Activated CD4-positive, alpha-beta memory T cell treated with anti-CD3 and anti-CD28 coated beads, Interleukin-2, amount 10 ng/mL, durations not matched to agents 7 days and 5 days (primary cell): ENCODE results near the gene NFIA. TPM values are rescaled to one million over a fixed set of nuclear protein-coding genes. Genes with fewer than 3 reads are reported as not detected.

Source experiments
- CTCF ChIA-PET: fragments of 350-600 bp; sonication (Branson Sonifier 250); formaldehyde crosslinking; loops from one replicate; lab custom pipeline; 2021; ENCODE audit warnings: antibody characterized with exemption, inconsistent platforms; lab: Charles Lee
- POLR2A ChIA-PET: fragments of 350-600 bp; sonication (Branson Sonifier 250); formaldehyde crosslinking; loops from one replicate; lab custom pipeline; 2021; ENCODE audit warnings: antibody characterized with exemption; lab: Charles Lee
- DNase-seq: peaks from one replicate; pipeline ENCODE4 v3.0.0-alpha.2; 2020
- H3K27ac Mint-ChIP-seq: one replicate; pipeline ENCODE4 v1.8.0; 2021; ENCODE audit warnings: mild to moderate bottlenecking, mixed read lengths
- H3K27me3 Mint-ChIP-seq: one replicate; pipeline ENCODE4 v1.8.0; 2021; ENCODE audit warnings: mixed read lengths
- H3K36me3 Mint-ChIP-seq: one replicate; pipeline ENCODE4 v1.8.0; 2021; ENCODE audit warnings: low read depth, mixed read lengths
- H3K4me1 Mint-ChIP-seq: one replicate; pipeline ENCODE4 v1.8.0; 2021; ENCODE audit warnings: mixed read lengths
- H3K4me3 Mint-ChIP-seq: one replicate; pipeline ENCODE4 v1.8.0; 2021; ENCODE audit warnings: mild to moderate bottlenecking, mixed read lengths
- H3K9me3 Mint-ChIP-seq: one replicate; pipeline ENCODE4 v1.8.0; 2021; ENCODE audit warnings: mixed read lengths
- total RNA-seq, 2 experiments: library from RNA; stranded (reverse); gene quantifications; one replicate each; pipeline ENCODE4 v1.2.3, GENCODE V29; 2021

The NFIA gene
- total RNA-seq, 2 experiments from 2014 or later, result 2.4 to 3.0 TPM

DNA sequence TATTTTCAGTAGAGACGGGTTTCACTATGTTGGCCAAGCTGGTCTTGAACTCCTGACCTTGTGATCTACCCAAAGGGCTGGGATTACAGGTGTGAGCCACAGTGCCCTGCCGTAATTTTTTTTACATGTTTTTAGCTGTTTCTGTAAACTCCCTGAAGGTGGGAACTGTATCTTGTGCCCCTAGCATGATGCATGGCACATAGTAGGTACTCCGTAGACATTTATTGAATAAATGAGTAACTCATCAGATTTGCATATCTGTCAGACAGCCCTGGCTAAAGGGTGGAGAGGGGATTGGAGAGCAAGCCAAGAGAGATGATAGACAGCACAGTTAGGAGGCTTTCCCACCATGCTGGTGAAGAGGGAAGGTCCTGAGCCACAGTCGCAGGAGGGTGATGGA is 247.2 kb downstream of the NFIA start:
- H3K36me3 Mint-ChIP-seq, result no peaks in the 10 kb centered on the region
- POLR2A ChIA-PET, result no interaction called here

DNA sequence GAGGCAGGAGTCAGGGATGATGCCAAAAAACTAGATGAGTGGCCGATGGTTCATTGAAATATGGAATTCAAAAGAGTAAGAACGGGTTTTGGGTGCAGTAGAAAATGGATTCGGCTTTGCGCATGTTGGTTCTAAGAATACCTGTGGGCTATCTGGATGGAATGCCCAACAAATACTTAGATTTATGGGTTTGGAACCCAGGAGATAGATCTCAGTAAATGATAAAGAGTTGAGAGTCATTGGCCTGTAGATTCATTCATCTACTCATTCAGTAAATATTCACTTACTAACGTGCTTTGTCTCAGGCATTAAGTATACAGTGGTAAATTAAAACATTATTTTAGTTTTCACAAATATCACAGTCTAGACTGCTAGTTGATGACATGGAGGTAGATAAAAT is 247.7 kb downstream of the NFIA start:
- no peaks in the 10 kb centered on the region for H3K27me3 Mint-ChIP-seq
- H3K36me3 Mint-ChIP-seq, result no peaks in the 10 kb centered on the region
- no peak for DNase-seq
- no peak overlapping the region for H3K4me3 Mint-ChIP-seq
- H3K9me3 Mint-ChIP-seq, result peaks cover 6% of the 10 kb centered on the region
- H3K27ac Mint-ChIP-seq, result no peak overlapping the region
- POLR2A ChIA-PET, result no interaction called here
- CTCF ChIA-PET, result no interaction called here
- H3K4me1 Mint-ChIP-seq, result peaks cover 26% of the 10 kb centered on the region

More for the DNA sequence above, 247.2 kb downstream of the NFIA start:
- H3K27me3 Mint-ChIP-seq, result no peaks in the 10 kb centered on the region
- no peak overlapping the region for H3K27ac Mint-ChIP-seq
- H3K4me3 Mint-ChIP-seq, result no peak overlapping the region
- peaks cover 29% of the 10 kb centered on the region for H3K4me1 Mint-ChIP-seq
- CTCF ChIA-PET, result no interaction called here
- H3K9me3 Mint-ChIP-seq, result peaks cover 6% of the 10 kb centered on the region
- no peak for DNase-seq

DNA sequence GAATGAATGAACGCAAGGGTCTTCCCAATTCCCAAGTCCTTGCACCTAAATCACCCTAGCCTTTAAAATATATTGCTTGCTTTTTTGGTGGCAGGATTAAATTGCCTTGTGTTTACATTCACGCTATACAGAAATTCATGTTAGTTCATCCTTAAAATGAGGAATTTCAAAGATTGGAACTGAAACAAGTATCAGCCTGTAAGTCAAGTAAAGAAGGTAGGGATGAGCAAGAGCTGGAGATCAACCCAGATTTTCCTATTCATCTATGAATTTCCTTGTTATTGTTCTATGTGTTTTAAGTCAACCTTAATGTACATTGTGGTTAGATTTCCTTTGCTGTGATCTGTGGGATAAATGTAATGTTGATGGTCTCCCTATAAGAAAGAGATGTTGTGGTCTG is 248.2 kb downstream of the NFIA start:
- POLR2A ChIA-PET, result no interaction called here
- peaks cover 6% of the 10 kb centered on the region for H3K9me3 Mint-ChIP-seq
- H3K27me3 Mint-ChIP-seq, result no peaks in the 10 kb centered on the region
- CTCF ChIA-PET, result no interaction called here
- DNase-seq, result no peak
- H3K4me3 Mint-ChIP-seq, result no peak overlapping the region
- peaks cover 23% of the 10 kb centered on the region for H3K4me1 Mint-ChIP-seq
- no peak overlapping the region for H3K27ac Mint-ChIP-seq
- H3K36me3 Mint-ChIP-seq, result no peaks in the 10 kb centered on the region

GRCh38 chr1:61332196-61332753 is 249.9 kb downstream of the NFIA start:
- Mint-ChIP-seq H3K9me3 (peaks cover 3% of the 10 kb centered on the region), H3K27ac (peak overlapping the region; percentile 58)
- DNase-seq, result no peak

GRCh38 chr1:61332796-61333195 is 250.4 kb downstream of the NFIA start:
- Mint-ChIP-seq H3K36me3 (no peaks in the 10 kb centered on the region), H3K27ac (peak overlapping the region; percentile 17), H3K27me3 (no peaks in the 10 kb centered on the region), H3K4me1 (peaks cover 23% of the 10 kb centered on the region), H3K9me3 (peaks cover 3% of the 10 kb centered on the region), H3K4me3 (no peak overlapping the region)
- POLR2A ChIA-PET, result interaction anchor here (1.1 to 2.3 kb wide), 5 partner anchors 13 to 55 kb away, joined by 4 to 18 read pairs (median 4); no protein-coding TSS in a partner anchor
- CTCF ChIA-PET, result interaction anchor here (1.1 to 1.5 kb wide), 3 partner anchors 14 to 283 kb away, joined by 4 to 10 read pairs (median 6); no protein-coding TSS in a partner anchor
- no peak for DNase-seq

More at GRCh38 chr1:61332196-61332753, 249.9 kb downstream of the NFIA start:
- Mint-ChIP-seq H3K4me3 (no peak overlapping the region), H3K27me3 (no peaks in the 10 kb centered on the region), H3K36me3 (no peaks in the 10 kb centered on the region), H3K4me1 (peaks cover 23% of the 10 kb centered on the region)
- ChIA-PET POLR2A (interaction anchor here (0.7 to 2.3 kb wide), 7 partner anchors 12 to 63 kb away, joined by 3 to 18 read pairs (median 4); no protein-coding TSS in a partner anchor), CTCF (interaction anchor here (0.8 to 1.5 kb wide), 4 partner anchors 11 to 282 kb away, joined by 3 to 10 read pairs (median 5); no protein-coding TSS in a partner anchor)

- CTCF ChIA-PET, result interaction anchor here (0.6 to 1.4 kb wide), 2 partner anchors 285 to 287 kb away, joined by 3 to 5 read pairs; no protein-coding TSS in a partner anchor
These were observed 252.6 kb downstream of the NFIA start for GRCh38 chr1:61334718-61335589.

DNA sequence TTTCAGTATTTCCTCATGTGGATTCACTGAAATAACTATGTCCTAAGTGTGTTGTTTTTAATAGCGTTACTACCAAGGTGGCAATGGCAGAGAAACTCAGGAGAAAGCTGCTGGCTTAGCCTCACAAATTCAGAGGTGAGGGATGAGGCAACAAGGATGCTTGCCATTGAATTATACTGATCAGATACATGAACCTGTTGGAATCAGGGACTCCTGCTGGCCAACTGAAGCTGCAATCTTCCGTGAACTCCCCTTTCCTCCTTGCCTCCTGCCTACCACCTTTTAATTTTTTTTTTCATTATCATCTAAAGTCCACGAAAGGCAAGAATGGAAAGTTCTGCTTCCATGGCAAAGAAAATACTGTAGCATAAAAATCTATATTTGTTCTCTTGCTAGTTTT is 254.7 kb downstream of the NFIA start:
- Mint-ChIP-seq H3K9me3 (no peaks in the 10 kb centered on the region), H3K4me3 (no peak overlapping the region), H3K27me3 (no peaks in the 10 kb centered on the region), H3K27ac (no peak overlapping the region), H3K4me1 (peaks cover 12% of the 10 kb centered on the region), H3K36me3 (no peaks in the 10 kb centered on the region)
- no peak for DNase-seq
- ChIA-PET CTCF (no interaction called here), POLR2A (no interaction called here)

More at GRCh38 chr1:61334718-61335589, 252.6 kb downstream of the NFIA start:
- H3K27ac Mint-ChIP-seq, result no peak overlapping the region
- peaks cover under 1% of the 10 kb centered on the region for H3K9me3 Mint-ChIP-seq
- POLR2A ChIA-PET, result no interaction called here
- H3K27me3 Mint-ChIP-seq, result no peaks in the 10 kb centered on the region
- no peak for DNase-seq
- no peak overlapping the region for H3K4me3 Mint-ChIP-seq
- peaks cover 23% of the 10 kb centered on the region for H3K4me1 Mint-ChIP-seq
- no peaks in the 10 kb centered on the region for H3K36me3 Mint-ChIP-seq

GRCh38 chr1:61337441-61337951 is 255.1 kb downstream of the NFIA start:
- ChIA-PET POLR2A (no interaction called here), CTCF (no interaction called here)
- no peak overlapping the region for H3K4me3 Mint-ChIP-seq
- H3K27ac Mint-ChIP-seq, result no peak overlapping the region
- no peaks in the 10 kb centered on the region for H3K36me3 Mint-ChIP-seq
- peaks cover 8% of the 10 kb centered on the region for H3K4me1 Mint-ChIP-seq
- no peaks in the 10 kb centered on the region for H3K27me3 Mint-ChIP-seq
- no peak for DNase-seq
- no peaks in the 10 kb centered on the region for H3K9me3 Mint-ChIP-seq

- H3K27me3 Mint-ChIP-seq, result no peaks in the 10 kb centered on the region
- H3K36me3 Mint-ChIP-seq, result no peaks in the 10 kb centered on the region
- no peaks in the 10 kb centered on the region for H3K9me3 Mint-ChIP-seq
- ChIA-PET CTCF (interaction anchor here (1.8 kb wide), 1 partner anchor 288 kb away, joined by 7 read pairs; no protein-coding TSS in a partner anchor), POLR2A (no interaction called here)
- H3K27ac Mint-ChIP-seq, result no peak overlapping the region
- H3K4me3 Mint-ChIP-seq, result no peak overlapping the region
- H3K4me1 Mint-ChIP-seq, result peaks cover 2% of the 10 kb centered on the region
- no peak for DNase-seq
These were observed 255.9 kb downstream of the NFIA start for GRCh38 chr1:61337981-61338848.

DNA sequence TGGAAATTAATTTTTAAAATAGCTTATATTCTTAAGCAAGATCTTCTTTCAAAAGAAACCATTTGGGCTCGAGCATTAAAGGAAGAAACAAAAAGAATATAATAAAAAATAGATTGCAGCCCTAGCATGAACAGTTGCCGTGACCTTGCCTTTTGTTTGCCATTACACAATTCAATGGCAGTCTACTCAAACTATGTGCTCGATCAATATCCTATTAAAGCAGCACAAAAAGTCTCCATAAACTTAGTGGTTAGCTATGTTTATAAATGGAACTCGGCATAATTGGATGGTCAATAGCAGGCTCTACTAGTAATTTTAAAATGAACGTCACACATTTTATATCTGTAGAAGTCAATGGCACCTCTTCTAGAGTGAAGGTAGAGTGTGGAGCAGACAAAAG is 256.5 kb downstream of the NFIA start:
- Mint-ChIP-seq H3K27ac (no peak overlapping the region), H3K27me3 (no peaks in the 10 kb centered on the region), H3K36me3 (no peaks in the 10 kb centered on the region), H3K4me3 (no peak overlapping the region), H3K4me1 (no peaks in the 10 kb centered on the region), H3K9me3 (no peaks in the 10 kb centered on the region)
- ChIA-PET CTCF (interaction anchor here (1.8 kb wide), 1 partner anchor 289 kb away, joined by 7 read pairs; no protein-coding TSS in a partner anchor), POLR2A (no interaction called here)
- no peak for DNase-seq

DNA sequence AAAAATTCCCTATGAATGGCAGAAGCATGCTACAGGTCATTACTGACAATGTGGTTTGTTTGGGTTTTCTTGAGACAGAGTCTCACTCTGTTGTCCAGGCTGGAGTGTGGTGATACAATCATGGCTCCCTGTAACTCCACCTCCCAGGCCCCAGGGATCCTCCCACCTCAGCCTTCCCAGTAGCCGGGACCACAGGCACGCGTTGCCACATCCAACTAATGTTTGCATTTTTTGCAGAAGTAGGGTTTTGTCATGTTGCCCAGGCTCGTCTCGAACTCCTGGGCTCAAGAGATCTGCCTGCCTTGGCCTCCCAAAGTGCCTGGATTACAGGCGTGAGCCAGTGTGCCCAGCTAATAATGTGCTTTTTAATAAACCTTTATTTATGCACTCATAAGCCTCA is 259.1 kb downstream of the NFIA start:
- ChIA-PET CTCF (no interaction called here), POLR2A (no interaction called here)
- H3K27ac Mint-ChIP-seq, result no peak overlapping the region
- H3K27me3 Mint-ChIP-seq, result no peaks in the 10 kb centered on the region
- no peaks in the 10 kb centered on the region for H3K9me3 Mint-ChIP-seq
- no peak overlapping the region for H3K4me3 Mint-ChIP-seq
- H3K4me1 Mint-ChIP-seq, result no peaks in the 10 kb centered on the region
- H3K36me3 Mint-ChIP-seq, result no peaks in the 10 kb centered on the region
- no peak for DNase-seq

DNA sequence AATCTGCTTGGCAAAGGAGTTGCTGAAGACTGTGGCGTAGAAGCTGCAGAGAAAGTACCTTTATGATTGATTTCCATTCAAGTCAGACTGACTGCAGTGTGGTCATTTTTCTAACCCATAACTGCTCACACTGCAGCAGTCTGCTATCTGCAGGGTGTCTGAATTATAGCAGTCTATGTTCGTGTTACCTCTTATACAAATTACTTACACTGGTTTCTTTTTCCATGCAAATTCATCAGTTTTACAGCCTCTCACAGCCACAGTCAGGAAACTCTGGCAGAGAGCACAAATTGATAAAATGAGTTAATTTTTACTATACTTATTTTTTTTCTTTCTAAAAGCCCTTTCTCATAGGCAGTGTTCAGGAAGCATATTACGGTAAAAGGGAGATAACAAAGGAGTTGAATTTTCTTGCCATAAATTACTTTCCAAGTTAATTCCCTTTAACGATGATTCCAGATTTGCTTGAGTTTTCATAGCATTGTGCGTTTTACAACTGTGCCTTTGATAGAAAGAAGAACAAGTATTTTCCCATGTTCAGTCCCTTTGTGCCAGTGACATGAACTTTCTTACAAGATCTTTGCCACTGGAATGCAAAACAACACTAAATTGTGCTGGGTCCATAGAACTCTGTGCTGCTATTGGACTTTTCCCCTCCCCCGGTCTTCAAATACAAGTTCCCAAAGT is 261.5 kb downstream of the NFIA start:
- H3K27ac Mint-ChIP-seq, result no peak overlapping the region
- H3K9me3 Mint-ChIP-seq, result peaks cover 3% of the 10 kb centered on the region
- CTCF ChIA-PET, result no interaction called here
- no peaks in the 10 kb centered on the region for H3K4me1 Mint-ChIP-seq
- no peaks in the 10 kb centered on the region for H3K36me3 Mint-ChIP-seq
- no peaks in the 10 kb centered on the region for H3K27me3 Mint-ChIP-seq
- DNase-seq, result no peak
- H3K4me3 Mint-ChIP-seq, result no peak overlapping the region
- POLR2A ChIA-PET, result no interaction called here
